ENCODE measurements around the gene TMEM181. TPM values are rescaled to one million over a fixed set of nuclear protein-coding genes. Genes with fewer than 3 reads are reported as not detected.

The TMEM181 gene
- total and polyA plus RNA-seq, 2 experiments from 2014 or later, result 20.0 to 46.9 TPM

DNA sequence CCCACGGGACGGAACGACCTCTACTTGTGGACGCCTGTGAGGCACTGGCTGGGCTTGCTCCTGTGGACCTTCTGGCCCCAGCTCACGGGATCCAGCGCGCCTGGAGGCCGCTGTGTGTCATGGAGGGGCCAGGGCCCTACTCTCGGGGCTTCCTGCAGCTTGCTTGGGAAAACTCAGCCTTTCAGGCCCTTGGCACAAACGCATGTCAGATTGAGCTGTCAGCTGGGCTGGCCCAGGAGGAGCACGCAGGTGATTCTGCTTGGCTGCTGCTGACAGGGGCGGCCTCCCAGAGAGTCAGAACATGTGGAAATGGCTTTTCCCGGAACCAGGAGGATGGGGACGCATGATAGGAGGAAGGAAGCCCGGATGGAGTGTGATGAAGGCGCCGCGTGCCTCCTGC is 39.7 kb downstream of the TMEM181 start:
- no peaks in the 10 kb centered on the region for H3K9me2 ChIP-seq (replicated peaks; ENCODE audit: insufficient read depth)
- no peaks in the 10 kb centered on the region for H3K9me3 ChIP-seq (ENCODE audit: low read depth)
- no peak for DNase-seq (ENCODE audit: low spot score)
- no peaks in the 10 kb centered on the region for H3K27me3 ChIP-seq
- TF ChIP-seq EZH2phosphoT487 (IDR thresholded peaks at IDR 0.05; ENCODE audit: low read depth, severe bottlenecking, unreplicated experiment), result no peak
- TF ChIP-seq, protein P1, sequence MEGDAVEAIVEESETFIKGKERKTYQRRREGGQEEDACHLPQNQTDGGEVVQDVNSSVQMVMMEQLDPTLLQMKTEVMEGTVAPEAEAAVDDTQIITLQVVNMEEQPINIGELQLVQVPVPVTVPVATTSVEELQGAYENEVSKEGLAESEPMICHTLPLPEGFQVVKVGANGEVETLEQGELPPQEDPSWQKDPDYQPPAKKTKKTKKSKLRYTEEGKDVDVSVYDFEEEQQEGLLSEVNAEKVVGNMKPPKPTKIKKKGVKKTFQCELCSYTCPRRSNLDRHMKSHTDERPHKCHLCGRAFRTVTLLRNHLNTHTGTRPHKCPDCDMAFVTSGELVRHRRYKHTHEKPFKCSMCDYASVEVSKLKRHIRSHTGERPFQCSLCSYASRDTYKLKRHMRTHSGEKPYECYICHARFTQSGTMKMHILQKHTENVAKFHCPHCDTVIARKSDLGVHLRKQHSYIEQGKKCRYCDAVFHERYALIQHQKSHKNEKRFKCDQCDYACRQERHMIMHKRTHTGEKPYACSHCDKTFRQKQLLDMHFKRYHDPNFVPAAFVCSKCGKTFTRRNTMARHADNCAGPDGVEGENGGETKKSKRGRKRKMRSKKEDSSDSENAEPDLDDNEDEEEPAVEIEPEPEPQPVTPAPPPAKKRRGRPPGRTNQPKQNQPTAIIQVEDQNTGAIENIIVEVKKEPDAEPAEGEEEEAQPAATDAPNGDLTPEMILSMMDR (IDR thresholded peaks at IDR 0.05; ENCODE audit: poor library complexity), result no peak
- TF ChIP-seq EZH2 (IDR thresholded peaks at IDR 0.05; ENCODE audit: borderline replicate concordance), result no peak
- WGBS (ENCODE audit: low lambda C conversion rate, missing lambda C conversion rate), result 95% methylated on average over 18 of the region's 18 CpGs
- H3K4me2 ChIP-seq, result no peak overlapping the region
- H3K36me3 ChIP-seq (replicated peaks; ENCODE audit: insufficient read depth, low read depth), result no peaks in the 10 kb centered on the region
- no peak overlapping the region for H3K4me3 ChIP-seq
- no peaks in the 10 kb centered on the region for H4K20me1 ChIP-seq (ENCODE audit: insufficient read depth, poor library complexity, severe bottlenecking)
- no peaks in the 10 kb centered on the region for H3K4me1 ChIP-seq (ENCODE audit: insufficient read depth)
- no peaks in the 10 kb centered on the region for H3K79me2 ChIP-seq
- no peak overlapping the region for H3K27ac ChIP-seq
- no peak overlapping the region for H2AFZ ChIP-seq

DNA sequence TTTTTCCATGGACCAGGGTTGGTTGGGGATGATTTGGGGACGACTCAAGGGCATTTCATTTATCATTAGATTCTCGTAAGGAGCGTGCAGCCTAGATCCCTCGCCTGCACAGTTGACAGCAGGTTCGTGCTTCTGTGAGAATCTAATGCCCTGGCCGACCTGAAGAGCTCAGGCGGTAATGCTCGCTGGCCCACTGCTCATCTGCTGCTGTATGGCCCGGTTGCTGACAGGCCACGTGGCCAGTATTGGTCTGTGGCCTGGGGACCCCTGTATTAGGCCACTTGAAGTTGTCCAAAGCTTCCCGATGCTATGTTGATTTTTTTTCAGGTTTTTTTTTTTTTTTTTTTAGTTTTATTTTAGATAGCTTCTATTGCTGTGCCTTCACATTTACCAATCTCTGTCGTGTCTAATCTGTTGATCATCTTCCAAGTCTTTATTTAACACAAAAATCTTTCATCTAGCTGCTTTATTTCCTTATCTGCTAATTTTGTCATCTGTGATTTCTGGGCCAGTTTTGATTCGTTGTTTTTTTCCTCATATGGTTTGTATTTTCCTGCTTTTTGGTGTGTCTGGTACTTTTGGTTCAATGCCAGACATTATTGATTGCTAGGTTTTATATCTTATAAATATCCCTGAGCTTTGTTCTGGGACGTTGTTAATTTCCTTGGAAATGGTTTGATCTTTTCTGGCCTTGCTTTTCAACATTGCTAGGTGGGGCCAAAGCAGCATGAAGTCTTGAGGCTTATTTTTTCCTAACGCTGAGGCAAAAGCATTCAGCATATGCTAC is 43.6 kb downstream of the TMEM181 start:
- H3K27me3 ChIP-seq, result no peaks in the 10 kb centered on the region
- no peaks in the 10 kb centered on the region for H3K9me2 ChIP-seq (replicated peaks; ENCODE audit: insufficient read depth)
- no peak overlapping the region for H3K4me2 ChIP-seq
- H3K4me1 ChIP-seq (ENCODE audit: insufficient read depth), result no peaks in the 10 kb centered on the region
- no peak overlapping the region for H3K27ac ChIP-seq
- peaks cover 3% of the 10 kb centered on the region for H3K79me2 ChIP-seq
- no peak overlapping the region for H2AFZ ChIP-seq
- H3K4me3 ChIP-seq, result no peak overlapping the region
- TF ChIP-seq, protein P1 (IDR thresholded peaks at IDR 0.05; ENCODE audit: poor library complexity), result no peak
- no peak for TF ChIP-seq EZH2phosphoT487 (IDR thresholded peaks at IDR 0.05; ENCODE audit: low read depth, severe bottlenecking, unreplicated experiment)
- no peak for TF ChIP-seq EZH2 (IDR thresholded peaks at IDR 0.05; ENCODE audit: borderline replicate concordance)
- no peak for DNase-seq (ENCODE audit: low spot score)
- WGBS (ENCODE audit: low lambda C conversion rate, missing lambda C conversion rate), result 90% methylated on average over 15 of the region's 15 CpGs
- no peaks in the 10 kb centered on the region for H3K9me3 ChIP-seq (ENCODE audit: low read depth)
- no peaks in the 10 kb centered on the region for H3K36me3 ChIP-seq (replicated peaks; ENCODE audit: insufficient read depth, low read depth)
- no peaks in the 10 kb centered on the region for H4K20me1 ChIP-seq (ENCODE audit: insufficient read depth, poor library complexity, severe bottlenecking)

DNA sequence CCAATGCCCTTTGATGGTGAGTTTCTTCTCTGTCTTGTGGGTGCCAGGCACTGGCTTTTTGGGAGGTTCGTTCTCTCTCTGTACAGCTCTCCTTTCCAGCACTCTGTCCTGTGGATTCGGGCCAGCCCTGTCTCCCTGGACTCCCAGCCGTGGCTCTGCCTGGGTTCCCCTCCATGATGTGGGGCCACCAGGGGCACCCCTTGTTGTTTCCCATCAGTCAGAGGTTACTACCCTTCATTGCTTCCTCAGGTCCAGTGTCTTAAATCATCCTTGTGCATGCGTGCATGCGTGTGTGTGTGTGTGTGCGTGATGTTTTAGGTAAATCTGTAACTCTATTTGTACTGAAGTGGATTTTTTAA is 44.1 kb downstream of the TMEM181 start:
- no peaks in the 10 kb centered on the region for H3K4me1 ChIP-seq (ENCODE audit: insufficient read depth)
- H3K9me3 ChIP-seq (ENCODE audit: low read depth), result no peaks in the 10 kb centered on the region
- WGBS (ENCODE audit: low lambda C conversion rate, missing lambda C conversion rate), result 92% methylated on average over 6 of the region's 6 CpGs
- H3K27ac ChIP-seq, result no peak overlapping the region
- H3K79me2 ChIP-seq, result peaks cover 3% of the 10 kb centered on the region
- no peak for DNase-seq (ENCODE audit: low spot score)
- H3K9me2 ChIP-seq (replicated peaks; ENCODE audit: insufficient read depth), result no peaks in the 10 kb centered on the region
- no peaks in the 10 kb centered on the region for H3K27me3 ChIP-seq
- no peaks in the 10 kb centered on the region for H4K20me1 ChIP-seq (ENCODE audit: insufficient read depth, poor library complexity, severe bottlenecking)
- H3K4me2 ChIP-seq, result no peak overlapping the region
- H3K36me3 ChIP-seq (replicated peaks; ENCODE audit: insufficient read depth, low read depth), result no peaks in the 10 kb centered on the region
- no peak overlapping the region for H2AFZ ChIP-seq
- TF ChIP-seq EZH2phosphoT487 (IDR thresholded peaks at IDR 0.05; ENCODE audit: low read depth, severe bottlenecking, unreplicated experiment), result no peak
- TF ChIP-seq EZH2 (IDR thresholded peaks at IDR 0.05; ENCODE audit: borderline replicate concordance), result no peak
- TF ChIP-seq, protein P1 (IDR thresholded peaks at IDR 0.05; ENCODE audit: poor library complexity), result no peak
- no peak overlapping the region for H3K4me3 ChIP-seq
